ENCODE measurements around the gene GDF7.

GRCh38 chr2:20618468-20618885 is 48.5 kb upstream of the GDF7 start:
- TF ChIP-seq ZBTB33 (IDR thresholded peaks at IDR 0.05; ENCODE audit: borderline replicate concordance, low read depth) (no peak), CTCF (IDR thresholded peaks at IDR 0.05) (no peak), FOXM1 (IDR thresholded peaks at IDR 0.05; ENCODE audit: low read depth) (no peak), MAX (IDR thresholded peaks at IDR 0.05; ENCODE audit: low read depth) (no peak), CHD2 (IDR thresholded peaks at IDR 0.05; ENCODE audit: low read length, partially characterized antibody) (no peak)
